Fibroblast of lung (primary cell): ENCODE measurements around the gene INHBC. TPM values are rescaled to one million over a fixed set of nuclear protein-coding genes. Genes with fewer than 3 reads are reported as not detected.

Source experiments
- DNase-seq, 2 donors: peaks; one replicate each; pipeline versions ENCODE4 v3.0.0 to v3.0.0-alpha.2; 2010; ENCODE audit warnings: low read depth in 2 of 2
- H2AFZ ChIP-seq: 2 replicates; pipeline ENCODE4 v1.5.1; 2012; ENCODE audit warnings: low read length, control low read depth, inconsistent platforms
- H3K27ac ChIP-seq: 2 replicates; pipeline ENCODE4 v1.5.1; 2011; ENCODE audit warnings: low read length, control low read depth; ENCODE audit not compliant: insufficient read depth
- H3K27me3 ChIP-seq: 2 replicates; pipeline ENCODE4 v1.5.1; 2011; ENCODE audit warnings: mild to moderate bottlenecking, low read length; ENCODE audit not compliant: control insufficient read depth, insufficient read depth
- H3K36me3 ChIP-seq: 2 replicates; pipeline ENCODE4 v1.5.1; 2011; ENCODE audit warnings: low read length; ENCODE audit not compliant: control insufficient read depth, insufficient read depth
- H3K4me1 ChIP-seq: 2 replicates; pipeline ENCODE4 v1.5.1; 2011; ENCODE audit warnings: low read length; ENCODE audit not compliant: control insufficient read depth, insufficient read depth; ENCODE audit errors: extremely low read depth
- H3K4me2 ChIP-seq: 2 replicates; pipeline ENCODE4 v1.5.1; 2011; ENCODE audit warnings: low read length, control low read depth; ENCODE audit not compliant: insufficient read depth; ENCODE audit errors: extremely low read depth
- H3K4me3 ChIP-seq, 4 experiments: fragments of 200-600 bp in 1 of 4; sonication (generic) in 1 of 4; replicated peaks in 1 of 4; 2 replicates each; pipeline ENCODE4 v1.5.1; 2011 to 2016; ENCODE audit warnings: low read length in 4 of 4, low read depth in 3 of 4, mild to moderate bottlenecking in 3 of 4, control low read depth in 2 of 4, inconsistent platforms in 1 of 4, mixed read lengths in 1 of 4; ENCODE audit not compliant: insufficient read depth in 1 of 4; ENCODE audit errors: control extremely low read depth in 1 of 4
- H3K79me2 ChIP-seq: 2 replicates; pipeline ENCODE4 v1.5.1; 2012; ENCODE audit warnings: mild to moderate bottlenecking, low read length, inconsistent platforms; ENCODE audit not compliant: control insufficient read depth, insufficient read depth
- H3K9ac ChIP-seq: 2 replicates; pipeline ENCODE4 v1.5.1; 2011; ENCODE audit warnings: mild to moderate bottlenecking, low read length, control low read depth; ENCODE audit not compliant: insufficient read depth
- H3K9me3 ChIP-seq: 2 replicates; pipeline ENCODE4 v1.5.1; 2012; ENCODE audit warnings: low read depth, low read length; ENCODE audit not compliant: control insufficient read depth, insufficient read depth
- H4K20me1 ChIP-seq: 2 replicates; pipeline ENCODE4 v1.5.1; 2011; ENCODE audit warnings: low read length; ENCODE audit not compliant: control insufficient read depth, insufficient read depth; ENCODE audit errors: extremely low read depth
- EZH2 ChIP-seq: IDR thresholded peaks from 2 replicates; pipeline ENCODE4 v1.5.1; 2012; ENCODE audit warnings: low read length, control low read depth, mild to moderate bottlenecking; ENCODE audit errors: missing control alignments
- polyA plus RNA-seq, 2 donors: library from polyadenylated mRNA; depleted of rRNA in 1 of 2; stranded (reverse) in 1 of 2; unstranded in 1 of 2; fragments of >200 nt; gene quantifications; 2 replicates each; pipeline ENCODE4 v1.2.1, GENCODE V29; 2011 to 2012; ENCODE audit warnings: missing spikeins in 1 of 2
- total RNA-seq: library from RNA; depleted of rRNA; stranded (reverse); fragments of >200 nt; gene quantifications from 2 replicates; pipeline ENCODE4 v1.2.1, GENCODE V29; 2014
- TF ChIP-seq, protein P1 (sequence below), 2 donors: IDR thresholded peaks in 1 of 2; conservative IDR thresholded peaks in 1 of 2; 1 replicate in 1 of 2; 2 replicates in 1 of 2; pipeline ENCODE4 v1.5.1; 2011 to 2012; ENCODE audit warnings: low read length in 2 of 2, control low read depth in 1 of 2, inconsistent platforms in 1 of 2, low read depth in 1 of 2, mild to moderate bottlenecking in 1 of 2

INHBC gene
- total and polyA plus RNA-seq, 2 donors (not counting 1 experiment from before 2014, with no cell fraction given): 0.05 TPM; not detected in 1

DNA sequence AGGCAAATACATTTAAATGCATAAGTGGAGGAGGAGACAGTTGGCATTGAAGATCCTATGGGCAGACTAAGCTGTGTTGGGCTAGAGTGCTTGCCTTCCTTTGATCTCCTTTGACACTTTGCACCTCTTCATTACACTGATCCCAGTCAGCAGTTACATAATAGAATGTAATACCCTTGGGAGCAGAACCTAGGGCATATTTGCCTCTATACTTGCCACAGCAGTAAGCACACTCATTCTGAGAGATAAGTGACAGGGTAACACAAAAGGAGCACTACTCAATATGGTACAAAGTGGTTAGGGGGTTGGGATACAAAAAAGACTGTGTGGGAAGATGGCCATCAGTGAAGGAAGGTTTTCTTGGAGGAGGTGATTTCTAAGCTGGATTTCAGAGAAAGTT lies 62.2 kb downstream of the INHBC start:
- H3K4me1 ChIP-seq: no peaks in the 10 kb centered on the region
- no peak for DNase-seq
- H3K79me2 ChIP-seq: no peaks in the 10 kb centered on the region
- TF ChIP-seq EZH2: no peak
- TF ChIP-seq, protein P1, sequence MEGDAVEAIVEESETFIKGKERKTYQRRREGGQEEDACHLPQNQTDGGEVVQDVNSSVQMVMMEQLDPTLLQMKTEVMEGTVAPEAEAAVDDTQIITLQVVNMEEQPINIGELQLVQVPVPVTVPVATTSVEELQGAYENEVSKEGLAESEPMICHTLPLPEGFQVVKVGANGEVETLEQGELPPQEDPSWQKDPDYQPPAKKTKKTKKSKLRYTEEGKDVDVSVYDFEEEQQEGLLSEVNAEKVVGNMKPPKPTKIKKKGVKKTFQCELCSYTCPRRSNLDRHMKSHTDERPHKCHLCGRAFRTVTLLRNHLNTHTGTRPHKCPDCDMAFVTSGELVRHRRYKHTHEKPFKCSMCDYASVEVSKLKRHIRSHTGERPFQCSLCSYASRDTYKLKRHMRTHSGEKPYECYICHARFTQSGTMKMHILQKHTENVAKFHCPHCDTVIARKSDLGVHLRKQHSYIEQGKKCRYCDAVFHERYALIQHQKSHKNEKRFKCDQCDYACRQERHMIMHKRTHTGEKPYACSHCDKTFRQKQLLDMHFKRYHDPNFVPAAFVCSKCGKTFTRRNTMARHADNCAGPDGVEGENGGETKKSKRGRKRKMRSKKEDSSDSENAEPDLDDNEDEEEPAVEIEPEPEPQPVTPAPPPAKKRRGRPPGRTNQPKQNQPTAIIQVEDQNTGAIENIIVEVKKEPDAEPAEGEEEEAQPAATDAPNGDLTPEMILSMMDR (conservative IDR thresholded peaks at IDR 0.05 in 1 of 2, IDR thresholded peaks at IDR 0.05 in 1 of 2; ENCODE audit: low read depth in 1 of 2, low read length in 2 of 2): no peak
- no peak overlapping the region for H3K27ac ChIP-seq
- H3K4me2 ChIP-seq: no peak overlapping the region
- no peaks in the 10 kb centered on the region for H3K27me3 ChIP-seq
- H3K4me3 ChIP-seq: no peak overlapping the region
- H2AFZ ChIP-seq: no peak overlapping the region
- H3K36me3 ChIP-seq: peaks cover 23% of the 10 kb centered on the region
- H3K9ac ChIP-seq: no peak overlapping the region
- no peaks in the 10 kb centered on the region for H3K9me3 ChIP-seq
- no peaks in the 10 kb centered on the region for H4K20me1 ChIP-seq

DNA sequence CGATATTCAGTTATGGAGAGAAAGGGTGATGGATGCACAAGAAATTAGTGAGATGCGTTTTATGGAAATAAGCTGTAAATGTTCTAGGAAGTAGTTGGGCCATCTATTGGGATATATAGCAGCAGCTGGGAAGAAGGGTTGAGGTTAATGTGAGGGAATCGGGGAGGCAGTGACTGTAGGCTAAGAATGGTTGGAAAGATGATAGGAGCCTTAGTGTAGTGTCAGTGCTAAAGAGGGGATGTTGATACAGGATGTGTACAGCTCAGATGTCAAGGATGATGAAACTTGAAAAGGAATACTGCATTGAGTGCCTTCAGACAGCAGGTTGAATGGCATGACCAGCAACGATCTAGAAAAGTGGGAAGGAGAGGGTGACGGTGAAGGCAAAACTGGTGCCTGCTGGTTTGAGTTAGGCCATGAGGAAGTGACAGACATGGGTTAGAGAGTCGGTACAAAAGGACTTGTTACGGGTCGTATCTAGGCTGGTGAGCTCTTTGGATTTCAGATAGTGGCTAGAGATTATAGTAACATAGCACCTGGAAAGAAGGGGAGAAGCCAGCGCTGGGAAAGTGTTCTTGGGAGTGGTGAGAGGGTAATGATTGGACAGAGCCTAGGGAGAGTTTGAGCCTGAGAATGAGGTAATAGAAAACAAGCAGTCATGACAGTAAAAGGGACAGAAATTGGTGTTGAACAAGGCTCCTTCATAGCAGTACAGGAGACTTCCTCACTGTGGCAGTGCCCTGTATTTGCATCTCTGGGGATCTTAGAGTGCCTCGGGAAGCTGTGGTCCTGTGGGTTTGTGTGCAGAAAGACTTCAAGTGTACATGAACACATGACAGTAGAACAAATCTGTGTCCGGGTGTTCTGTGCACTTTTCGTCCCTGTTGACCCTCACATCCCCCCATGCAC lies 62.9 kb downstream of the INHBC start:
- DNase-seq: no peak
- TF ChIP-seq, protein P1 (conservative IDR thresholded peaks at IDR 0.05 in 1 of 2, IDR thresholded peaks at IDR 0.05 in 1 of 2; ENCODE audit: low read depth in 1 of 2, low read length in 2 of 2): no peak
- no peak for TF ChIP-seq EZH2
- no peaks in the 10 kb centered on the region for H3K4me1 ChIP-seq
- no peak overlapping the region for H3K27ac ChIP-seq
- H3K4me2 ChIP-seq: no peak overlapping the region
- no peaks in the 10 kb centered on the region for H4K20me1 ChIP-seq
- no peak overlapping the region for H2AFZ ChIP-seq
- H3K36me3 ChIP-seq: peaks cover 23% of the 10 kb centered on the region
- no peak overlapping the region for H3K9ac ChIP-seq
- H3K4me3 ChIP-seq: no peak overlapping the region
- no peaks in the 10 kb centered on the region for H3K9me3 ChIP-seq
- no peaks in the 10 kb centered on the region for H3K79me2 ChIP-seq
- H3K27me3 ChIP-seq: no peaks in the 10 kb centered on the region

DNA sequence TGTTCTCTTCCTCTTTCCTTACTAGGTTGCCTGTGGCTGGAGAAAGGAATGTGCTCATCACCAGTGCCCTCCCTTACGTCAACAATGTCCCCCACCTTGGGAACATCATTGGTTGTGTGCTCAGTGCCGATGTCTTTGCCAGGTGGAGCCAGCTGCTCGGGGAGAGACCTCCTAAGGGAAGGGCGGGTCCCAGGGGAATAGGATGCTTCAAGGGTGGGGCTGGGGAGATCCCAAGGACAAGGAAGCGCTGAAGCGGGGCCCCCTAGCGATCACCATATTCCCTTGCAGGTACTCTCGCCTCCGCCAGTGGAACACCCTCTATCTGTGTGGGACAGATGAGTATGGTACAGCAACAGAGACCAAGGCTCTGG lies 63.5 kb downstream of the INHBC start:
- Histone ChIP-seq H3K9me3 (no peaks in the 10 kb centered on the region), H4K20me1 (no peaks in the 10 kb centered on the region), H3K27me3 (no peaks in the 10 kb centered on the region), H3K27ac (no peak overlapping the region), H3K79me2 (no peaks in the 10 kb centered on the region), H3K36me3 (peaks cover 21% of the 10 kb centered on the region), H2AFZ (no peak overlapping the region), H3K9ac (no peak overlapping the region), H3K4me3 (no peak overlapping the region), H3K4me1 (no peaks in the 10 kb centered on the region), H3K4me2 (no peak overlapping the region)
- no peak for DNase-seq
- TF ChIP-seq, protein P1 (conservative IDR thresholded peaks at IDR 0.05 in 1 of 2, IDR thresholded peaks at IDR 0.05 in 1 of 2; ENCODE audit: low read depth in 1 of 2, low read length in 2 of 2): no peak
- TF ChIP-seq EZH2: no peak
